GM18870 (cell line): ENCODE data around the gene ADORA2B.
"Not testable (repeated sequence)": the region's sequence is repeated elsewhere in the genome, so short reads cannot be mapped to it uniquely, and the experiment has no call there.

ENCODE experiments used
- ATAC-seq: cut with Tn5 transposase; IDR thresholded peaks from one replicate; pipeline ENCODE4 v1.9.1; 2021; ENCODE audit warnings: moderate library complexity; ENCODE audit not compliant: unreplicated experiment

Gene ADORA2B

GRCh38 chr17:15944759-15945526, at the start of gene ADORA2B:
TSS of gene ADORA2B (plus strand) at chr17:15945130. CDS start at chr17:15945249, 119 bp downstream.
- ATAC-seq, result no peak

- ATAC-seq, result no peak
Observed at GRCh38 chr17:15896277-15896676, 48.7 kb upstream of the ADORA2B start.

- ATAC-seq, result no peak
Observed at GRCh38 chr17:15896834-15897233, 48.1 kb upstream of the ADORA2B start.

GRCh38 chr17:15899596-15899995, 45.3 kb upstream of the ADORA2B start:
- ATAC-seq, result not testable (repeated sequence)

GRCh38 chr17:15900871-15901270, 44.1 kb upstream of the ADORA2B start:
- ATAC-seq, result no peak

GRCh38 chr17:15905236-15905635, 39.7 kb upstream of the ADORA2B start:
- ATAC-seq, result not testable (repeated sequence)

GRCh38 chr17:15907290-15907689, 37.6 kb upstream of the ADORA2B start:
- ATAC-seq, result no peak

- ATAC-seq, result no peak
Observed at GRCh38 chr17:15908378-15908777, 36.6 kb upstream of the ADORA2B start.

- no peak for ATAC-seq
Observed at GRCh38 chr17:15909481-15909991, 35.4 kb upstream of the ADORA2B start.

GRCh38 chr17:15910791-15911190, 34.1 kb upstream of the ADORA2B start:
- no peak for ATAC-seq

GRCh38 chr17:15911701-15912100, 33.2 kb upstream of the ADORA2B start:
- ATAC-seq, result not testable (repeated sequence)

- ATAC-seq, result no peak
Observed at GRCh38 chr17:15912416-15912955, 32.4 kb upstream of the ADORA2B start.

GRCh38 chr17:15913826-15914225, 31.1 kb upstream of the ADORA2B start:
- no peak for ATAC-seq

GRCh38 chr17:15914400-15915170, 30.3 kb upstream of the ADORA2B start:
- ATAC-seq, result no peak

- ATAC-seq, result no peak
Observed at GRCh38 chr17:15915961-15916360, 29.0 kb upstream of the ADORA2B start.

- no peak for ATAC-seq
Observed at GRCh38 chr17:15917021-15917437, 27.9 kb upstream of the ADORA2B start.

GRCh38 chr17:15917438-15918027, 27.4 kb upstream of the ADORA2B start:
- ATAC-seq, result no peak

GRCh38 chr17:15918261-15918660, 26.7 kb upstream of the ADORA2B start:
- no peak for ATAC-seq

GRCh38 chr17:15918661-15919259, 26.2 kb upstream of the ADORA2B start:
- no peak for ATAC-seq

GRCh38 chr17:15919466-15919865, 25.5 kb upstream of the ADORA2B start:
- ATAC-seq, result no peak

- no peak for ATAC-seq
Observed at GRCh38 chr17:15920758-15921239, 24.1 kb upstream of the ADORA2B start.
